IMR-90 (cell line): Measurements from ENCODE around the gene ASB11. TPM values are rescaled to one million over a fixed set of nuclear protein-coding genes. Genes with fewer than 3 reads are reported as not detected.

Source experiments
- ATAC-seq: fragments of 200-7000 bp; cut with Tn5 transposase; 2 replicates; pipeline ENCODE4 v1.9.1; 2020; ENCODE audit warnings: low read depth, mild to moderate bottlenecking, moderate library complexity
- BruUV-seq: library from RNA; stranded (reverse); fragments of 400-500 nt; replicated peaks from 2 replicates; lab custom pipeline; 2021; lab: Mats Ljungman, UMichigan
- CTCF ChIA-PET: fragments of 300-600 bp; formaldehyde crosslinking; extraction: SDS; loops from one replicate; lab custom pipeline; 2021; ENCODE audit warnings: antibody characterized with exemption; lab: Yijun Ruan, JAX
- POLR2A ChIA-PET: fragments of 300-600 bp; sonication (Branson Sonifier 250); formaldehyde crosslinking; loops from one replicate; lab custom pipeline; 2022; ENCODE audit warnings: antibody characterized with exemption; ENCODE audit not compliant: unreplicated experiment; lab: Charles Lee
- DNase-seq: peaks from one replicate; pipeline ENCODE4 v3.0.0; 2013
- H2AFZ ChIP-seq: replicated peaks from 2 replicates; pipeline ENCODE3; 2013; ENCODE audit warnings: low read length, mild to moderate bottlenecking; ENCODE audit not compliant: poor library complexity
- H2AK5ac ChIP-seq: 2 replicates; pipeline ENCODE4 v1.6.1; 2013; ENCODE audit warnings: low read depth, low read length, inconsistent platforms
- H2AK9ac ChIP-seq: replicated peaks from 2 replicates; pipeline ENCODE3; 2013; ENCODE audit warnings: mild to moderate bottlenecking, low read depth, low read length, moderate library complexity; ENCODE audit not compliant: poor library complexity
- H2BK120ac ChIP-seq: 2 replicates; pipeline ENCODE4 v1.6.1; 2013; ENCODE audit warnings: low read depth, low read length, inconsistent platforms
- H2BK15ac ChIP-seq: 3 replicates; pipeline ENCODE4 v1.6.1; 2013; ENCODE audit warnings: low read depth, low read length, inconsistent platforms
- H2BK20ac ChIP-seq: 2 replicates; pipeline ENCODE4 v1.6.1; 2013; ENCODE audit warnings: low read depth, mild to moderate bottlenecking, inconsistent platforms, low read length, moderate library complexity
- H2BK5ac ChIP-seq: 2 replicates; pipeline ENCODE4 v1.6.1; 2013; ENCODE audit warnings: mild to moderate bottlenecking, low read depth, low read length, inconsistent platforms; ENCODE audit not compliant: poor library complexity, severe bottlenecking
- H3K14ac ChIP-seq: replicated peaks from 2 replicates; pipeline ENCODE4 v1.6.1; 2013; ENCODE audit warnings: low read depth, low read length, inconsistent platforms
- H3K18ac ChIP-seq: 2 replicates; pipeline ENCODE4 v1.6.1; 2013; ENCODE audit warnings: low read depth, low read length, control low read depth
- H3K23ac ChIP-seq: 2 replicates; pipeline ENCODE4 v1.6.1; 2013; ENCODE audit warnings: low read depth, low read length, inconsistent platforms
- H3K27ac ChIP-seq: 2 replicates; pipeline ENCODE4 v1.5.1; 2013; ENCODE audit warnings: mild to moderate bottlenecking, control low read depth, low read length; ENCODE audit not compliant: insufficient read depth
- H3K27me3 ChIP-seq: 2 replicates; pipeline ENCODE4 v1.6.1; 2013; ENCODE audit warnings: low read length; ENCODE audit not compliant: control insufficient read depth, insufficient read depth
- H3K36me3 ChIP-seq: 2 replicates; pipeline ENCODE4 v1.6.1; 2013; ENCODE audit warnings: low read length, mixed read lengths; ENCODE audit not compliant: control insufficient read depth, insufficient read depth
- H3K4ac ChIP-seq: 2 replicates; pipeline ENCODE4 v1.6.1; 2013; ENCODE audit warnings: low read depth, low read length, inconsistent platforms
- H3K4me1 ChIP-seq: 2 replicates; pipeline ENCODE4 v1.6.1; 2013; ENCODE audit warnings: low read length, mixed read lengths; ENCODE audit not compliant: control insufficient read depth, insufficient read depth
- H3K4me2 ChIP-seq: 2 replicates; pipeline ENCODE4 v1.6.1; 2013; ENCODE audit warnings: low read depth, mild to moderate bottlenecking, control low read depth, low read length, moderate library complexity
- H3K4me3 ChIP-seq: 2 replicates; pipeline ENCODE4 v1.5.1; 2013; ENCODE audit warnings: low read depth, mild to moderate bottlenecking, control low read depth, low read length, moderate library complexity; ENCODE audit not compliant: insufficient read depth
- H3K56ac ChIP-seq: 2 replicates; pipeline ENCODE4 v1.6.1; 2013; ENCODE audit warnings: low read length, inconsistent platforms; ENCODE audit not compliant: insufficient read depth; ENCODE audit errors: extremely low read depth
- H3K79me1 ChIP-seq, 2 experiments: 2 replicates each; pipeline ENCODE4 v1.6.1; 2013; ENCODE audit warnings: low read length in 2 of 2, inconsistent platforms in 1 of 2, low read depth in 1 of 2
- H3K9ac ChIP-seq: 2 replicates; pipeline ENCODE4 v1.6.1; 2013; ENCODE audit warnings: low read depth, low read length, control low read depth
- H3K9me1 ChIP-seq: 2 replicates; pipeline ENCODE4 v1.6.1; 2013; ENCODE audit warnings: low read length, inconsistent platforms; ENCODE audit not compliant: insufficient read depth
- H3K9me3 ChIP-seq: 2 replicates; pipeline ENCODE4 v1.6.1; 2013; ENCODE audit warnings: low read length; ENCODE audit not compliant: control insufficient read depth, insufficient read depth
- H4K20me1 ChIP-seq: 2 replicates; pipeline ENCODE4 v1.6.1; 2013; ENCODE audit warnings: low read length, inconsistent platforms; ENCODE audit not compliant: insufficient read depth
- H4K5ac ChIP-seq: 2 replicates; pipeline ENCODE4 v1.6.1; 2013; ENCODE audit warnings: mild to moderate bottlenecking, low read depth, low read length, control low read depth
- H4K8ac ChIP-seq, 2 experiments: 2 replicates each; pipeline ENCODE4 v1.6.1; 2013; ENCODE audit warnings: low read depth in 2 of 2, low read length in 2 of 2, control low read depth in 1 of 2, inconsistent platforms in 1 of 2
- H4K91ac ChIP-seq: 2 replicates; pipeline ENCODE4 v1.6.1; 2013; ENCODE audit warnings: low read depth, low read length, inconsistent platforms; ENCODE audit not compliant: insufficient read depth
- BHLHE40 ChIP-seq: fragments of 150-350 bp; IDR thresholded peaks from 2 replicates; pipeline ENCODE4 v1.6.1; 2016; ENCODE audit warnings: mild to moderate bottlenecking, low read depth, low read length
- CEBPB ChIP-seq: IDR thresholded peaks from 2 replicates; pipeline ENCODE4 v1.6.1; 2012; ENCODE audit warnings: low read depth, low read length, improper control_type of control experiment
- CHD1 ChIP-seq: IDR thresholded peaks from 2 replicates; pipeline ENCODE4 v1.6.1; 2012; ENCODE audit warnings: low read depth, low read length, improper control_type of control experiment
- ELK1 ChIP-seq: fragments of 150-350 bp; IDR thresholded peaks from 2 replicates; pipeline ENCODE4 v1.6.1; 2016; ENCODE audit warnings: low read depth, mild to moderate bottlenecking, low read length, moderate library complexity, borderline replicate concordance
- FOS ChIP-seq: fragments of 150-350 bp; IDR thresholded peaks from 2 replicates; pipeline ENCODE4 v1.6.1; 2016; ENCODE audit warnings: low read depth, low read length
- MAFK ChIP-seq: IDR thresholded peaks from 2 replicates; pipeline ENCODE4 v1.6.1; 2012; ENCODE audit warnings: low read depth, low read length, improper control_type of control experiment
- MAZ ChIP-seq: IDR thresholded peaks from 2 replicates; pipeline ENCODE4 v1.6.1; 2012; ENCODE audit warnings: low read depth, mild to moderate bottlenecking, low read length, improper control_type of control experiment, moderate library complexity, borderline replicate concordance
- MXI1 ChIP-seq: IDR thresholded peaks from 2 replicates; pipeline ENCODE4 v1.6.1; 2012; ENCODE audit warnings: low read depth, mild to moderate bottlenecking, low read length, moderate library complexity, borderline replicate concordance
- NFE2L2 ChIP-seq: fragments of 150-350 bp; IDR thresholded peaks from 2 replicates; pipeline ENCODE4 v1.6.1; 2016; ENCODE audit warnings: low read depth, mild to moderate bottlenecking, low read length
- POLR2A ChIP-seq: IDR thresholded peaks from 2 replicates; pipeline ENCODE4 v1.6.1; 2012; ENCODE audit warnings: mild to moderate bottlenecking, low read depth, low read length
- RAD21 ChIP-seq: IDR thresholded peaks from 2 replicates; pipeline ENCODE4 v1.6.1; 2012; ENCODE audit warnings: low read length, improper control_type of control experiment
- RCOR1 ChIP-seq: IDR thresholded peaks from 2 replicates; pipeline ENCODE4 v1.6.1; 2012; ENCODE audit warnings: mild to moderate bottlenecking, low read length, improper control_type of control experiment; ENCODE audit not compliant: insufficient replicate concordance
- RFX5 ChIP-seq: IDR thresholded peaks from 2 replicates; pipeline ENCODE4 v1.8.0; 2012; ENCODE audit warnings: low read depth, mild to moderate bottlenecking, low read length, moderate library complexity
- SMC3 ChIP-seq: fragments of 150-350 bp; IDR thresholded peaks from 2 replicates; pipeline ENCODE4 v1.6.1; 2016; ENCODE audit warnings: low read depth, mild to moderate bottlenecking, antibody characterized with exemption, low read length, moderate library complexity
- USF2 ChIP-seq: fragments of 150-350 bp; IDR thresholded peaks from 2 replicates; pipeline ENCODE4 v1.6.1; 2017; ENCODE audit warnings: mild to moderate bottlenecking, antibody characterized with exemption, low read length, low read depth
- WGBS, 2 experiments: methylation state at CpG; one replicate each; pipeline versions ENCODE4 v1.1.5 to v1.1.7; 2013; ENCODE audit warnings: missing lambda C conversion rate in 2 of 2; ENCODE audit not compliant: insufficient read length in 1 of 2; ENCODE audit errors: extremely low coverage in 2 of 2; 5-methylcytosine and 5-hydroxymethylcytosine counted together
- dilution Hi-C: fragments of 300-500 bp; cut with HindIII; formaldehyde crosslinking; loops from one replicate; pipeline ENCODE4 v1.14.3; 2018; ENCODE audit warnings: low sequenced_read_pairs; ENCODE audit not compliant: unreplicated experiment
- in situ Hi-C: fragments of 300-500 bp; cut with MboI; formaldehyde crosslinking; loops from 3 replicates; pipeline ENCODE4 v1.14.3; 2019; ENCODE audit warnings: low sequenced_read_pairs, inconsistent platforms, mixed read lengths
- intact Hi-C: fragments of 100-400 bp; cut with micrococcal nuclease; formaldehyde crosslinking; loops from 2 replicates; pipeline ENCODE4 v1.10.0; 2022
- polyA plus RNA-seq, 3 experiments: library from polyadenylated mRNA; depleted of rRNA; stranded (reverse); fragments of >200 nt; gene quantifications; 2 replicates each; pipeline ENCODE4 v1.2.3, GENCODE V29; 2012; ENCODE audit warnings: low replicate concordance in 1 of 3
- total RNA-seq: library from RNA; depleted of rRNA; stranded (reverse); fragments of >200 nt; gene quantifications from 2 replicates; pipeline ENCODE4 v1.2.3, GENCODE V29; 2012
- TF ChIP-seq, protein P1 (sequence below): conservative IDR thresholded peaks from 2 replicates; pipeline ENCODE4 v1.5.1; 2012; ENCODE audit warnings: mild to moderate bottlenecking, low read depth, low read length, improper control_type of control experiment

Gene ASB11
- total and polyA plus RNA-seq, 2 of the 4 experiments (the other 2 are of a cell fraction): not detected

GRCh38 chrX:15314472-15314871 is 968 bp downstream of the ASB11 start:
- Histone ChIP-seq H3K4ac (no peak overlapping the region), H2BK5ac (no peak overlapping the region), H3K27ac (no peak overlapping the region), H2AK9ac (no peak overlapping the region), H2AK5ac (no peak overlapping the region), H2BK15ac (no peak overlapping the region), H3K36me3 (no peaks in the 10 kb centered on the region), H3K9me3 (no peaks in the 10 kb centered on the region), H4K91ac (no peak overlapping the region), H3K4me1 (no peaks in the 10 kb centered on the region), H4K20me1 (no peaks in the 10 kb centered on the region), H3K23ac (no peak overlapping the region), H2AFZ (no peak overlapping the region), H2BK20ac (no peak overlapping the region), H3K18ac (no peak overlapping the region), H4K5ac (no peak overlapping the region), H3K27me3 (peaks cover 1% of the 10 kb centered on the region; the same call in 1 of the 2 replicates), H3K79me1 (no peaks in the 10 kb centered on the region), H3K9ac (no peak overlapping the region), H3K56ac (no peak overlapping the region), H3K4me2 (no peak overlapping the region), H3K9me1 (no peaks in the 10 kb centered on the region), H3K4me3 (no peak overlapping the region), H4K8ac (no peak overlapping the region), H3K14ac (no peak overlapping the region), H2BK120ac (no peak overlapping the region)
- ChIA-PET POLR2A (no interaction called here), CTCF (no interaction called here)
- ATAC-seq: no peak
- in situ Hi-C loops: no loop called here
- no peak for DNase-seq
- no TSS peak for BruUV-seq
- TF ChIP-seq, protein P1, sequence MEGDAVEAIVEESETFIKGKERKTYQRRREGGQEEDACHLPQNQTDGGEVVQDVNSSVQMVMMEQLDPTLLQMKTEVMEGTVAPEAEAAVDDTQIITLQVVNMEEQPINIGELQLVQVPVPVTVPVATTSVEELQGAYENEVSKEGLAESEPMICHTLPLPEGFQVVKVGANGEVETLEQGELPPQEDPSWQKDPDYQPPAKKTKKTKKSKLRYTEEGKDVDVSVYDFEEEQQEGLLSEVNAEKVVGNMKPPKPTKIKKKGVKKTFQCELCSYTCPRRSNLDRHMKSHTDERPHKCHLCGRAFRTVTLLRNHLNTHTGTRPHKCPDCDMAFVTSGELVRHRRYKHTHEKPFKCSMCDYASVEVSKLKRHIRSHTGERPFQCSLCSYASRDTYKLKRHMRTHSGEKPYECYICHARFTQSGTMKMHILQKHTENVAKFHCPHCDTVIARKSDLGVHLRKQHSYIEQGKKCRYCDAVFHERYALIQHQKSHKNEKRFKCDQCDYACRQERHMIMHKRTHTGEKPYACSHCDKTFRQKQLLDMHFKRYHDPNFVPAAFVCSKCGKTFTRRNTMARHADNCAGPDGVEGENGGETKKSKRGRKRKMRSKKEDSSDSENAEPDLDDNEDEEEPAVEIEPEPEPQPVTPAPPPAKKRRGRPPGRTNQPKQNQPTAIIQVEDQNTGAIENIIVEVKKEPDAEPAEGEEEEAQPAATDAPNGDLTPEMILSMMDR: no peak
- TF ChIP-seq CHD1 (no peak), ELK1 (no peak), MAZ (no peak), RAD21 (no peak), POLR2A (no peak), NFE2L2 (no peak), FOS (no peak), USF2 (no peak), RFX5 (no peak), MXI1 (no peak), CEBPB (no peak), MAFK (no peak), SMC3 (no peak), RCOR1 (no peak), BHLHE40 (no peak)
- intact Hi-C loops: no loop called here
- WGBS, 2 experiments: no CpG with 5 or more reads among the region's 2 CpGs
- dilution Hi-C loops: no loop called here
